Measurements from ENCODE around the gene CDKN2B. TPM values are rescaled to one million over a fixed set of nuclear protein-coding genes. Genes with fewer than 3 reads are reported as not detected.

Gene CDKN2B
- total RNA-seq, 1 experiment from 2014 or later: 0.05 TPM

- TF ChIP-seq CTCF (IDR thresholded peaks at IDR 0.05): no peak
- no peak for TF ChIP-seq POLR2AphosphoS5 (IDR thresholded peaks at IDR 0.05; ENCODE audit: low read depth, low read length)
- TF ChIP-seq TCF7L2 (IDR thresholded peaks at IDR 0.05; ENCODE audit: low read depth, low read length): no peak
- TF ChIP-seq SIN3A (IDR thresholded peaks at IDR 0.05; ENCODE audit: borderline replicate concordance, insufficient read depth, low read depth, low read length): no peak
- no peak for TF ChIP-seq REST (IDR thresholded peaks at IDR 0.05; ENCODE audit: insufficient read depth in 1 of 2, low read depth in 2 of 2, low read length in 1 of 2)
- BruUV-seq (replicated peaks): no TSS peak
- Histone ChIP-seq H3K4me3 (ENCODE audit: low read depth in 2 of 2, low read length in 2 of 2) (peak overlapping the region in 1 of 2 experiments; percentile 35; a peak in 1 of 4 replicates), H3K9me3 (ENCODE audit: control insufficient read depth, insufficient read depth, low read depth, low read length) (no peaks in the 10 kb centered on the region), H3K27ac (ENCODE audit: low read length) (no peak overlapping the region), H3K27me3 (ENCODE audit: control insufficient read depth, insufficient read depth, low read length) (no peaks in the 10 kb centered on the region), H3K4me1 (ENCODE audit: control insufficient read depth, insufficient read depth, low read length) (no peaks in the 10 kb centered on the region), H3K36me3 (ENCODE audit: control insufficient read depth, insufficient read depth, low read length) (no peaks in the 10 kb centered on the region; the same call in 1 of the 2 replicates)
- in situ Hi-C loops (cut with HindIII; ENCODE audit: low pct_unique_long_range_greater_than_20kb, low sequenced_read_pairs) (no loop called here), intact Hi-C loops (cut with micrococcal nuclease; ENCODE audit: unreplicated experiment) (no loop called here)
- ChIA-PET POLR2A (no interaction called here), CTCF (no interaction called here)
- DNase-seq (ENCODE audit: low read depth, low spot score) (no peak), ATAC-seq (no peak)
These were observed 755 bp downstream of the CDKN2B start for GRCh38 chr9:22008384-22008716.

GRCh38 chr9:22005702-22006606 is 3.2 kb downstream of the CDKN2B start:
- ChIA-PET CTCF (no interaction called here), POLR2A (no interaction called here)
- no TSS peak for BruUV-seq (replicated peaks)
- H3K36me3 ChIP-seq (ENCODE audit: control insufficient read depth, insufficient read depth, low read length): no peaks in the 10 kb centered on the region; the same call in 1 of the 2 replicates
- H3K27me3 ChIP-seq (ENCODE audit: control insufficient read depth, insufficient read depth, low read length): no peaks in the 10 kb centered on the region
- H3K4me1 ChIP-seq (ENCODE audit: control insufficient read depth, insufficient read depth, low read length): no peaks in the 10 kb centered on the region
- DNase-seq (ENCODE audit: low read depth, low spot score) (no peak), ATAC-seq (no peak)
- in situ Hi-C loops (cut with HindIII; ENCODE audit: low pct_unique_long_range_greater_than_20kb, low sequenced_read_pairs): no loop called here
- H3K4me3 ChIP-seq (ENCODE audit: low read depth in 2 of 2, low read length in 2 of 2): no peak overlapping the region
- intact Hi-C loops (cut with micrococcal nuclease; ENCODE audit: unreplicated experiment): no loop called here
- no peaks in the 10 kb centered on the region for H3K9me3 ChIP-seq (ENCODE audit: control insufficient read depth, insufficient read depth, low read depth, low read length)
- H3K27ac ChIP-seq (ENCODE audit: low read length): no peak overlapping the region
- no peak for TF ChIP-seq SIN3A (IDR thresholded peaks at IDR 0.05; ENCODE audit: borderline replicate concordance, insufficient read depth, low read depth, low read length)
- no peak for TF ChIP-seq TCF7L2 (IDR thresholded peaks at IDR 0.05; ENCODE audit: low read depth, low read length)
- TF ChIP-seq POLR2AphosphoS5 (IDR thresholded peaks at IDR 0.05; ENCODE audit: low read depth, low read length): no peak
- no peak for TF ChIP-seq CTCF (IDR thresholded peaks at IDR 0.05)
- no peak for TF ChIP-seq REST (IDR thresholded peaks at IDR 0.05; ENCODE audit: insufficient read depth in 1 of 2, low read depth in 2 of 2, low read length in 1 of 2)
